ENCODE data around the gene ABHD17B.

The ABHD17B gene

GRCh38 chr9:71875345-71875744 is 35.6 kb downstream of the ABHD17B start:
- Histone ChIP-seq H3K4me1 (ENCODE audit: control insufficient read depth, low read depth, low read length) (no peaks in the 10 kb centered on the region), H3K4me3 (ENCODE audit: low read length) (no peak overlapping the region), H3K36me3 (ENCODE audit: control insufficient read depth, low read depth, low read length) (peaks cover 26% of the 10 kb centered on the region), H3K27me3 (ENCODE audit: control insufficient read depth, insufficient read depth, low read length) (no peaks in the 10 kb centered on the region), H3K9ac (ENCODE audit: low read length) (no peak overlapping the region), H3K9me3 (ENCODE audit: control insufficient read depth, low read depth, low read length) (no peaks in the 10 kb centered on the region), H3K27ac (ENCODE audit: low read length) (no peak overlapping the region)

GRCh38 chr9:71863631-71864030 is 47.4 kb downstream of the ABHD17B start:
- no peak overlapping the region for H3K4me3 ChIP-seq (ENCODE audit: low read length)
- no peak overlapping the region for H3K27ac ChIP-seq (ENCODE audit: low read length)
- no peaks in the 10 kb centered on the region for H3K4me1 ChIP-seq (ENCODE audit: control insufficient read depth, low read depth, low read length)
- peaks cover 39% of the 10 kb centered on the region for H3K36me3 ChIP-seq (ENCODE audit: control insufficient read depth, low read depth, low read length)
- peaks cover 8% of the 10 kb centered on the region for H3K9me3 ChIP-seq (ENCODE audit: control insufficient read depth, low read depth, low read length)
- H3K9ac ChIP-seq (ENCODE audit: low read length): no peak overlapping the region
- H3K27me3 ChIP-seq (ENCODE audit: control insufficient read depth, insufficient read depth, low read length): no peaks in the 10 kb centered on the region

DNA sequence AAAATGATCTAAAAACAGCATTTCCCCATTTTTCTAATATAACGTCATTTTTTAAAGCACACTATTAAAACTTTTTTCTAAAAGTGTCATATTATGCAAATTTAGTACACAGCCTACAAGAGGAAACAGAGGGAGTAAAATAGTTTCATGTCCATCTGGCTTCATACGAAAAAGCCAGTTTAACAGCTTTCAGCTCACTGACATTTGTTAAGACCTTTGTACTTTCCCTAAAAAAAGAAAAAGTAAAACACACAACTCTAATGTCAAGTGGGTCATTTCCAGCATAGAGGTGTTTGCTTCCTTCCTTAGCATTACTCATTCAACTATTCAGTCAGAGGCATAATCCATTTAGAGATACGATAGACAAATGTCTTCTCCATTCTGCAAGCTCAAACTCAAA is 49.4 kb downstream of the ABHD17B start:
- Histone ChIP-seq H3K27me3 (ENCODE audit: control insufficient read depth, insufficient read depth, low read length) (no peaks in the 10 kb centered on the region), H3K9me3 (ENCODE audit: control insufficient read depth, low read depth, low read length) (peaks cover 8% of the 10 kb centered on the region), H3K27ac (ENCODE audit: low read length) (no peak overlapping the region), H3K4me3 (ENCODE audit: low read length) (no peak overlapping the region), H3K4me1 (ENCODE audit: control insufficient read depth, low read depth, low read length) (no peaks in the 10 kb centered on the region), H3K9ac (ENCODE audit: low read length) (no peak overlapping the region), H3K36me3 (ENCODE audit: control insufficient read depth, low read depth, low read length) (peaks cover 23% of the 10 kb centered on the region)

GRCh38 chr9:71859939-71860338 is 51.1 kb downstream of the ABHD17B start:
- Histone ChIP-seq H3K9me3 (ENCODE audit: control insufficient read depth, low read depth, low read length) (peaks cover 8% of the 10 kb centered on the region), H3K4me3 (ENCODE audit: low read length) (no peak overlapping the region), H3K4me1 (ENCODE audit: control insufficient read depth, low read depth, low read length) (no peaks in the 10 kb centered on the region), H3K27ac (ENCODE audit: low read length) (no peak overlapping the region), H3K36me3 (ENCODE audit: control insufficient read depth, low read depth, low read length) (peaks cover 15% of the 10 kb centered on the region), H3K9ac (ENCODE audit: low read length) (no peak overlapping the region), H3K27me3 (ENCODE audit: control insufficient read depth, insufficient read depth, low read length) (no peaks in the 10 kb centered on the region)

DNA sequence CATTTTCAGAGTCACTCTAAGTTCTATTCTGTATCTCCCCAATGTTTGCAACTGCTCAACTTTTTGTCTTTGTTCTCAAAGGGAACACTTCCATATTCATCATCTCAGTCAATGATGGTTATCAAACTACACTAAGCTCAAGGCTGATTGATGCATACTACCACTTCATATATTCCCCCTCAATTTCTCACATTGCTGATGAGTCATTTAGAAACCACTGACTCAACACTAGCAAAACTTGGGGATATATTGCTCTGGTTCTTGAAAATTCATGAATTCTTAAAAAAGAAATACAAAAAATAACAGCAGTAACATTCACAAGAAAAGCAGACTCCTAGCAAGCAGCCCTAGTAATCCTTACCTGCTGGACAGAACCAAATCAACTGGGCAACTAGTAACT is 52.2 kb downstream of the ABHD17B start:
- Histone ChIP-seq H3K4me1 (ENCODE audit: control insufficient read depth, low read depth, low read length) (no peaks in the 10 kb centered on the region), H3K9ac (ENCODE audit: low read length) (no peak overlapping the region), H3K27me3 (ENCODE audit: control insufficient read depth, insufficient read depth, low read length) (no peaks in the 10 kb centered on the region), H3K9me3 (ENCODE audit: control insufficient read depth, low read depth, low read length) (peaks cover 8% of the 10 kb centered on the region), H3K27ac (ENCODE audit: low read length) (no peak overlapping the region), H3K36me3 (ENCODE audit: control insufficient read depth, low read depth, low read length) (peaks cover 12% of the 10 kb centered on the region), H3K4me3 (ENCODE audit: low read length) (no peak overlapping the region)

DNA sequence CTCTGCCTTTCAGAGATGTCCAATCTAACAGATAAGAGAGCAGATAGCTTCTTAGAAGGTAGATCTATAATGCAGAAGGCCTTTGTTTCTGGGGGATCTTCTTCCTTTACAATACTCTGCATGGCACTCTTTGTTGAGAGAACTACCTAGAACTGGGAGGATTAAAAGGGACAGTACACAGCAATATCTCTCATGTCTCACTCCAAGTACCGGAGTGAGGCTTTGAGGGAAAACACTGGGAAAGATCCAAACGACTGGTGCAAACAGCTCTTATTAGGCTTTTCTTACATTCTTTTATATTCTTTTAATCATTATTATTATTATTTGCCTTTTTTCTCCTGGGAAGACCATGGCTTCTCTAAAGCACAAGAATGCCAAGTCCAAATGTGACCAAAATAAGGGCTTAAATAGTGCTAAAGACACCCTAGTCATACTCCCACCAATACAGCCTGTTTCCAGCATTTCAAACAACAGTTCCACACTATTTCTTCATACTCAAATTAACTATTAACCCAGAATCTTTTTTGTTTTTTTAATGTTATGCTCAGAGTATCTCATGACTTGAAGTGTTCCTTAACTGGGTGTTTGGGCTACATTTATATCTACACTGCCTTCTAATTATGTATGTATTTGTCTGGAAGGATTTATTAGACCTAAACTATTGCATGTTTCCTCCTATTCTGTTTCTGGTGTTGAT is 52.7 kb downstream of the ABHD17B start:
- peaks cover 11% of the 10 kb centered on the region for H3K36me3 ChIP-seq (ENCODE audit: control insufficient read depth, low read depth, low read length)
- no peak overlapping the region for H3K27ac ChIP-seq (ENCODE audit: low read length)
- no peak overlapping the region for H3K9ac ChIP-seq (ENCODE audit: low read length)

DNA sequence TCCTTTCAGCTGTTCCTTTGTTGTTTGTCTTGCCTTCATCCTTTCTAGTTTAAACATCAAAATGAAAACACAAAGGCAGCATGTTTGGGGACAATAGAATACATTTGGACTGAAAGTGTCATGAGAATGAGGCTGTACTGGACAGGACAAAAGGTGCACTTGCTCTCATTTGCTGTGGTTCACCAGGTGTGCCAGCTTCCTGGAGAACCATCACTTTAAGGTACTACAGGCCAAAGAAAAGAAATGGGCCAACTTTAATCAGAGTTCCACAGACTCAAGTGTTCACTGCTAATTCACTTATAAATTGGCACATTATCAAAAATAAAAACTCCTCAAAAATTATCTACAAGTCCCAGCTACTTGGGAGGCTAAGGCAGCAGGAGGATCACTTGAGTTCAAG is 53.8 kb downstream of the ABHD17B start:
- H3K27ac ChIP-seq (ENCODE audit: low read length): no peak overlapping the region
- H3K4me1 ChIP-seq (ENCODE audit: control insufficient read depth, low read depth, low read length): no peaks in the 10 kb centered on the region
- H3K9me3 ChIP-seq (ENCODE audit: control insufficient read depth, low read depth, low read length): peaks cover 8% of the 10 kb centered on the region
- H3K36me3 ChIP-seq (ENCODE audit: control insufficient read depth, low read depth, low read length): peaks cover 8% of the 10 kb centered on the region
- H3K4me3 ChIP-seq (ENCODE audit: low read length): no peak overlapping the region
- no peaks in the 10 kb centered on the region for H3K27me3 ChIP-seq (ENCODE audit: control insufficient read depth, insufficient read depth, low read length)
- H3K9ac ChIP-seq (ENCODE audit: low read length): no peak overlapping the region

More for the DNA sequence above, 52.7 kb downstream of the ABHD17B start:
- no peak overlapping the region for H3K4me3 ChIP-seq (ENCODE audit: low read length)
- no peaks in the 10 kb centered on the region for H3K4me1 ChIP-seq (ENCODE audit: control insufficient read depth, low read depth, low read length)
- H3K27me3 ChIP-seq (ENCODE audit: control insufficient read depth, insufficient read depth, low read length): no peaks in the 10 kb centered on the region
- peaks cover 8% of the 10 kb centered on the region for H3K9me3 ChIP-seq (ENCODE audit: control insufficient read depth, low read depth, low read length)

DNA sequence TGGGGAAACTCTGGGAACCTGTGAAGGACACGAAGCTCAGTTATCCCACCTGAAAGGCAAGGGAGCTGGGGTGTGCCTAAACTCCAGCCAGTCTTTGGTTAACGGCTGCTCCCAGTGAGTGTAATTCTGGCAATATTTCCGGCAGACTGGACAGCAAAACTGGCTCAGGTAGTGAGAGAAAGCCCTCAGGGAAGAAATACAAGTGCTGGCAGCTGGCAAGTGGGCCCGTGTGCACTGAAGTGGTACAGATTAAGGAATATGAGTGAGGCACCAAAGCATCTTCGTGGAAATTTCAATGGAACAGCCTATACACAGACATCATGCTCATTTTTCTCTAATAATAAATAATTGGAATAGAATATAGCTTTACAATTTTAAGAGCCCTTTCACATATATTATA is 56.2 kb downstream of the ABHD17B start:
- H3K27me3 ChIP-seq (ENCODE audit: control insufficient read depth, insufficient read depth, low read length): no peaks in the 10 kb centered on the region
- H3K27ac ChIP-seq (ENCODE audit: low read length): no peak overlapping the region
- H3K4me1 ChIP-seq (ENCODE audit: control insufficient read depth, low read depth, low read length): no peaks in the 10 kb centered on the region
- no peak overlapping the region for H3K9ac ChIP-seq (ENCODE audit: low read length)
- H3K9me3 ChIP-seq (ENCODE audit: control insufficient read depth, low read depth, low read length): peaks cover 4% of the 10 kb centered on the region
- no peaks in the 10 kb centered on the region for H3K36me3 ChIP-seq (ENCODE audit: control insufficient read depth, low read depth, low read length)
- H3K4me3 ChIP-seq (ENCODE audit: low read length): no peak overlapping the region

GRCh38 chr9:71853084-71853483 is 57.9 kb downstream of the ABHD17B start:
- Histone ChIP-seq H3K9ac (ENCODE audit: low read length) (no peak overlapping the region), H3K27ac (ENCODE audit: low read length) (no peak overlapping the region), H3K36me3 (ENCODE audit: control insufficient read depth, low read depth, low read length) (no peaks in the 10 kb centered on the region), H3K27me3 (ENCODE audit: control insufficient read depth, insufficient read depth, low read length) (no peaks in the 10 kb centered on the region), H3K9me3 (ENCODE audit: control insufficient read depth, low read depth, low read length) (no peaks in the 10 kb centered on the region), H3K4me1 (ENCODE audit: control insufficient read depth, low read depth, low read length) (no peaks in the 10 kb centered on the region), H3K4me3 (ENCODE audit: low read length) (no peak overlapping the region)

DNA sequence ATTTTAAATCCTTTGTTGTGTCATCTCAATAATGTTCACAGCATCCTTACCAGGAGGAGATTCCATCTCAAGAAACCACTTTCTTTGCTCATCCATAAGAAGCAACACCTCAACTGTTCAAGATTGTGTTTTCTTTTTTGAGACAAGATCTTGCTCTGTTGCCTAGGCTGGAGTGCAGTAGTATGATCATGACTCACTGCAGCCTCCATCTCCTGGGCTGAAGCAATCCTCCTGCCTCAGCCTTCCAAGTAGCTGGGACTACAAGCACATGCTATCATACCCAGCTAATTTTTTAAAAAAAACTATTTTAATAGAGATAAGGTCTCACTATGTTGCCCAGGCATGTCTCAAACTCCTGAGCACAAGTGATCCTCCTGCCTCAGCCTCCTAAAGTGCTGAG is 60.0 kb downstream of the ABHD17B start:
- Histone ChIP-seq H3K9ac (ENCODE audit: low read length) (no peak overlapping the region), H3K9me3 (ENCODE audit: control insufficient read depth, low read depth, low read length) (no peaks in the 10 kb centered on the region), H3K4me3 (ENCODE audit: low read length) (no peak overlapping the region), H3K4me1 (ENCODE audit: control insufficient read depth, low read depth, low read length) (no peaks in the 10 kb centered on the region), H3K27me3 (ENCODE audit: control insufficient read depth, insufficient read depth, low read length) (no peaks in the 10 kb centered on the region), H3K36me3 (ENCODE audit: control insufficient read depth, low read depth, low read length) (no peaks in the 10 kb centered on the region), H3K27ac (ENCODE audit: low read length) (no peak overlapping the region)

DNA sequence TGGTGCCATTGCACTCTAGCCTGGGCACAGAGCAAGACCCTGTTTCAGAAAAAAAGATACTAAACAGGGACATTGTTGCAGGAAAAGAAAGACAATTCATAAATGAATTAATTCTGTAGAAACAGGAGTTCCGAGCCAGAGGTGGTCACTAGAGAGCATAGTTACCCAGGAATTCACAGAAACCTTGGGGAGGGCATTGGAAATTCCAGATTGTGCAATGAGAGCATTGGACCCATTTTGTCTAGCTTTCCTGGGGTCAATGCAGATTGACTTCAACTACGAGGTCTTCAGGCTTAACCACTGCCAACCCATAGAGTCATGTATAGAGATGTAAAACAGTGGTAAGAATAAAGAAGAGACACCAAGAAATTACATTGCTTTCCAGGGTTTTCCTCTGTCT is 63.1 kb downstream of the ABHD17B start:
- no peak overlapping the region for H3K9ac ChIP-seq (ENCODE audit: low read length)
- no peaks in the 10 kb centered on the region for H3K27me3 ChIP-seq (ENCODE audit: control insufficient read depth, insufficient read depth, low read length)
- H3K4me1 ChIP-seq (ENCODE audit: control insufficient read depth, low read depth, low read length): no peaks in the 10 kb centered on the region
- H3K27ac ChIP-seq (ENCODE audit: low read length): no peak overlapping the region
- H3K9me3 ChIP-seq (ENCODE audit: control insufficient read depth, low read depth, low read length): no peaks in the 10 kb centered on the region
- H3K36me3 ChIP-seq (ENCODE audit: control insufficient read depth, low read depth, low read length): no peaks in the 10 kb centered on the region
- no peak overlapping the region for H3K4me3 ChIP-seq (ENCODE audit: low read length)

- Histone ChIP-seq H3K9me3 (ENCODE audit: control insufficient read depth, low read depth, low read length) (no peaks in the 10 kb centered on the region), H3K4me3 (ENCODE audit: low read length) (no peak overlapping the region), H3K27me3 (ENCODE audit: control insufficient read depth, insufficient read depth, low read length) (no peaks in the 10 kb centered on the region), H3K36me3 (ENCODE audit: control insufficient read depth, low read depth, low read length) (no peaks in the 10 kb centered on the region), H3K9ac (ENCODE audit: low read length) (no peak overlapping the region), H3K27ac (ENCODE audit: low read length) (no peak overlapping the region), H3K4me1 (ENCODE audit: control insufficient read depth, low read depth, low read length) (no peaks in the 10 kb centered on the region)
Observed at GRCh38 chr9:71844808-71845207, 66.2 kb downstream of the ABHD17B start.

Measured in iPS-18a (cell line).